ENCODE results near the gene STING1.
"Not testable (repeated sequence)": the region's sequence is repeated elsewhere in the genome, so short reads cannot be mapped to it uniquely, and the experiment has no call there.

The STING1 gene

GRCh38 chr5:139468421-139468931, 14.1 kb downstream of the STING1 start:
- peak; percentile 25 for DNase-seq (ENCODE audit: low spot score)

DNA sequence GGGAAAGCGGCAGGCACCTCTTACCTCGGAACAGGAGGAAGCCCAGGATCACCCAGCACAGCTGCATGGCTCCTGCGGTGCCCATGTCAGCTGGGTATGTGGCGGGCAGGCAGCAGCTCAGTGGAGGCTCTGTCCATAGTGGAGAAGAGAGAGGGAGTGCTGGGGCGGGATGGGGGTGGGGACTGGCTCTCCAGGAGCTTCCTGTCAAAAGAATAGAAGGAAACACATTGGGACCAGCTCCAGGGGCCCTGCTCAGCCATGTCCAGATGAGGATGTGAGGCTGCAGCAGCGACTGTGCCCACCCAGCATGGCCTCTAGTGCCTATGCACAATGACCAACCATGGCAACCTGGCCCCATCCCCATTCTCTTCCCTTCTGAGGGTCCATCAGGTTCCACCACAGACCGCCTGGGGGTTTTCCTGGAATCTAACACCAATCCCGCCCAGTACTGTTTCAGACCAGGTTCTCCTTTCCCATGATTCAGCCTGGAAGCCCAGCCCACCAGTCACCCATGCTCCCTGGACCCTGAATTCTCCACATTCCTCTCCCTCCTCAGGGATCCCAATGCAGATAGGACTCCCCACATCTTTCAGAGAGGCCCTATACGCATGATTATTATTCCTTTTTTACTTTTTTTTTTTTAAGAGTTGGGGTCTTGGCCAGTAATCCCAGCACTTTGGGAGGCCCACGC, 19.8 kb downstream of the STING1 start, which contains the start of gene ECSCR:
Gene ECSCR, minus strand, starts transcription at position 158 of the 691 bp plus-strand sequence. Its CDS starts 73 bp downstream, at position 85.
- no peak for DNase-seq (ENCODE audit: low spot score)

- DNase-seq (ENCODE audit: low spot score): no peak
Measured at GRCh38 chr5:139461698-139462097, 20.9 kb downstream of the STING1 start.

DNA sequence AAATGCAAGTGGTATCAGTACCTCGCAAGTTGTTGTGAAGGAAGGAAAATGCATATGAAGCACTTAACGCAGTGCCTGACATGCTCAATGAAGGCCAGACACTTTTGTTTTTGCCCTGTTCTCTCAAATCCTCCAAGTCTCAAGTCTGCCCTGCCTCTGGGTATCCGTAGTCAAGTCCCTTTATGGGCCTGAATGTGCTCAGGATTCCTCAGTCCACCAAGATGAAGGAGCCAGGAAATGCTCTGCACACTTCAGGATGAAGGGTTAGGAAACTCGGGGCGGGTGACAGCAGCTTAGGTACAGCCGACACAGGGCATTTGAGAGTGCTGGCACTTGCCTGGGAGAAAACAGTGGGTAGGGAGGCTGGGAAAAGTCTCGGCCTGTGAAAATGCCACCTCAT, 21.4 kb downstream of the STING1 start:
- no peak for DNase-seq (ENCODE audit: low spot score)

DNA sequence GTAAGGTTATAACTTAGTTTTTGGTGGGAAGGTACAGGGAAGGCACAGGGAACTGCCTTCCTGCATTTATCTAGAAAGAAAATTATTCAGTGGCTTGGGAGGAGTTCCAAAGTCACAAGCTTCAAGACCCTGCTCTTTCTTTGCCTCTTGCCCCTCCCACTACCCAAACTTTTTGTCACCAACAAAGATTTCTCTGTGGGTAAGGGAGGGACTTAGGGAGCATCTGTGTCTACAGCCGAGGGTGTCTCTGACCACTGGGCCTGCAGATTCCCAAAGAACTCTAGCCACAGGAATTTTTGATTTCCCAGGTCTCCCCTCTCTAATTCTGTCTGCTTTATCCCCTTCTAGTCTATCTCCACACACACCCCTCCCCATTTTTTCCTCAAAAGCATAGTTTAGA, 22.1 kb downstream of the STING1 start:
- no peak for DNase-seq (ENCODE audit: low spot score)

- no peak for DNase-seq (ENCODE audit: low spot score)
Measured at GRCh38 chr5:139459451-139459934, 23.1 kb downstream of the STING1 start.

- no peak for DNase-seq (ENCODE audit: low spot score)
Measured at GRCh38 chr5:139458580-139459407, 23.8 kb downstream of the STING1 start.

GRCh38 chr5:139457653-139458306, 24.8 kb downstream of the STING1 start:
- no peak for DNase-seq (ENCODE audit: low spot score)

DNA sequence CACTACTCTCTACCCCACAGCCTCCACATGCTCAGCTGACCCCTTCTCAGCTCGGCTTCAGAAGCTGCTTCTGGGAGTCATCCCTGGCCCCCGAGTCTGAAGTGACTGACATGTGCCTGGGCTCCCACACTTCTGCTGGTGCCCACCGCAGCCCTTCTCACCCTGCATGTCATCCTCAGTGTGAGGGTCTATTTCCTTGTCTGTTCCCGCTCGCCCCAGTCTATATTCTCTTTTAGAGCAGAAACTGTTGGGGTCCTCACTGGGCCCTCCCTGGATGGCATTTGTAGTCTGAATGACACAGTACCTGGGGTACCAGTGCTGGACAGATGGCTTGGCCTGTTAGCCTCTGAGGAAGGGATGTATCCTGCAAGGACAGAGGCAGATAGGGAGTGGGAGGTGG, 25.3 kb downstream of the STING1 start:
- DNase-seq (ENCODE audit: low spot score): no peak

GRCh38 chr5:139456776-139457175, 25.8 kb downstream of the STING1 start:
- no peak for DNase-seq (ENCODE audit: low spot score)

DNA sequence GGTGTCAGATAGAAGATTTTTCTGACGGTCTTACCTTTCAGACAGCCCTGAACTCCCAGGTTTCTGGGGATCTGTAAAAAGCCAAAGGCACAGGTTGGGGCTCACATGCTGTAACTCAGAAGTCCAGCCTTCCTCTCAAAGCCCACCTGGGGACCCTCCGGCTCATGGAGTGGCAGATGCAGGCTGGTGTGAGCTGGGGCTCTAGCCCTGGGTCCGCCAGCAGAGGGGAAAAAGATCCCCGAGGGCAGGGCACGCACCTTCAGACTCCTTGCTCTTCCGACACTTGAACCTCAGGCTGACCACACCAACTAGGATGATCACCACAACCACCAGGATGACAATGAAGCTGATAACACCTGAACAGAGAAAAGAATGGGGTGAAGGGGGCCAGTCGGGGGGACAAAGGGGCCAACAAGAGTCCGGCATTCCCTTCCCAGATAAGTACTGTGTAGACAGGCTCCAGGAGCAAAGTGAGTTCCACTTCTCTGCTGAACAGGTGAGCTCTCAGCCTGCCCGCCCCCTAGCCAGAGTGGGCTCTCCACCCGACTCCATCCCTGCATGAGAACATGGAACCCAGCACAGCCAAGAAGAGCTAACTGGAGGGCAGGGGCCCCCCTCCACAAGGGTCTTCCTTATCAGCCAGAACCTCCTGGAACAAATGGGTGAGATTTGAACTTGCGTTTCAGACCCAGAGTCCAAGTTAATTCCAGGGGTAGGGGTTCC, 27.8 kb downstream of the STING1 start:
- no peak for DNase-seq (ENCODE audit: low spot score)

GRCh38 chr5:139453683-139454567, 28.6 kb downstream of the STING1 start:
- no peak for DNase-seq (ENCODE audit: low spot score)

DNA sequence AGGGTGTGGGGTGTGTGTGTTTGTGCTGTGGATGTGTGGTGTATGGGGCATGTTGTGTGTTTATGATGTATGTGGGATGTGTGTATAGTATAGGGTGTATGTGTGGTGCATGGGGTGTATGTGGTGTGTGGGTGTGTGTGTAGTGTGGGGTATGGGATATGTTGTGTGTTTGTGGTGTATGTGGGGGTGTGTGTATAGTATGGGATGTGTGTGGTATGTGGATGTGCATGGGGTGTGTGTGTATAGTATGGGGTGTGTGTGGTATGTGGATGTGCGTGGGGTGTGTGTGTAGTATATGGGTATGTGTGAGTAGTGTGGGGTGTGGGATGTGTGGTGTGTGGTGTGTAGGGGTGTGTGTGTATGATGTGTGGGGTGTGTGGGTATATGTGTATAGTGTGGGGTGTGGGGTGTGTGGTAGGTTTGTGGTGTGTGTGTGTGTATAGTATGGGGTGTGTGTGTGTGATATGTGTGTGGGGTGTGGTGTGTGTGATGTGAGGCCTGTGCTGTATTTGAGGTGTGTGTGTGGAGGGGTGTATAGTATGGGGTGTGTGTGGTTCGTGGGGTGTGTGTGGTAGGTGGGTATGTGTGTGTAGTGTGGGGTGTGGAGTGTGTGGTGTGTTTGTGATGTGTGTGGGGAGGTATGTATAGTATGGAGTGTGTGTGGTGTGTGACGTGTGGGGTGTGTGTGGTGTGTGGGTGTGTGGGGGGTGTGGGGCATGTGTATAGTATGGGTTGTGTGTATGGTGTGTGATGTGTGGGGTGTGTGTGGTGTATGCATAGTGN, 30.5 kb downstream of the STING1 start:
- DNase-seq (ENCODE audit: low spot score): no peak

GRCh38 chr5:139451176-139451575, 31.4 kb downstream of the STING1 start:
- no peak for DNase-seq (ENCODE audit: low spot score)

DNA sequence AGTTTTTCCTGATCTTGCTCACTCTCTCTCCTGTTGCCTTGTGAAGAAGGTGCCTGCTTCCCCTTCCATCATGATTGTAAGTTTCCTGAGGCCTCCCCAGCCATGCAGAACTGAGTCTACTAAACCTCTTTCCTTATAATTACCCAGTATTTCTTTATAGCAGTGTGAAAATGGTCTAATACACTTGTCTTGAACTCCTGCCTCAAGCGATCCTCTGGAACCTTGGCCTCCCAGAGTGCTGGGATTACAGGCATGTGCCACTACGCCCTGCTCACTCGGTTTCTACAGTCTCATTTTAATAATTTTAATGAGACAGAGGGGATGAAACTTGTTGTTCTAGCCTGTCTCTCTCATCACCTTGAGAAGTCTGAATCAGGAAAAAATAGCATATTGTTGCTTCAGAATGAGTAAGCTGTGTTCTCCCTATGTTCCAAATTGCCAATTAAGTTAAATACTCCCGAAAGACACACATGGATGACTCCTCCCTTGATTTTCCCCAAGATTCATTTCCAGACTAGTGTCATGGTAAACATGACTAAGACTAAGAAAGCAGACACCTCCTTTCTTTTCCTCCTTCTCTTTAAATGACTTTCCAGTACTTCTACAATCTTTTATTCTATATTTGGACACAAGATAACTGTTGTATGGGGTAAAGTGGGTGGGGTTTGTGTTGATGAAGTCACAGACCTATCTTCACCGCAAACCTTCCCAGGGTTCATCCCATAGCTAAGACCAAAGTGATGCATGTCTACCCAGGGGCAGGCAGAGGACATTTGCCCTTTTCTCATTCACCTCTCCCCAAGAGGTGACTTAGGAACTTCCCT, 35.4 kb downstream of the STING1 start:
- DNase-seq (ENCODE audit: low spot score): no peak

DNA sequence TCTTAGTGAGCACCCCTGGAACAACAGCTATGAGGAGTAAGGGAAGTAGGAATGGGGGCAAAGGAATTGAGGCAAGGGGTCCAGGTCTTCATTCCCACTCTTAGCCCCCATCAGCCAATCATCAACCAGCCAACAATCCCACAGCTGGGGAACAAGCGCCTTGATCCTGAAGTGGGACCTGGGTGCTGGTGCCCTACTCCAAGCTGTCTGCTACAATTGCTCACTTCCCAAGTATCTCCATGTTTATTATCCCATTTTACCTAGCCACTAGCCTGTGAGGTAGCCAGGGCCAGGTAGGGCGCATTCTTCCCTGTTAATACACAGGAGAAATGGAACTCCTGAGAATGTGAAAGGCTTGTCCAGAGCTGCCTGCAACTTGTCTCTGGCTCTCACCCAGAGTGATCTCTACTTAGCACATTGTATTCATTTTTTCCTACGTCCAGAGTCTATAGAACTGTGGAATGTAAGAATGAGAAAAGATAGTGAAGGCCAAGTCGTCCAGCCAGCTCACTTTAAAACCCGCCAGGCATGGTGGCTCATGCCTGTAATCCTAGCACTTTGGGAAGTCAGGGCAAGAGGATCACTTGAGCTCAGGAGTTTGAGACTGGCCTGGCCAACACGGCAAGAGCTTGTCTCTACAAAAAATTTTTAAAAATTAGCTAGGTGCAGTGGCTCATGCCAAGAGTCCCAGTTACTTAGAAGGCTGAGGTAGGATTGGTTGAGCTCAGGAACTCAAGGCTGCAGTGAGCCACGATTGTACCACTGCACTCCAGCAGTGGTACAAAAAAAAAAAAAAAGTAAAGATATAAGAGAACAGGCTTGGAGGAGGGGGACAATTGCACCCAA, 37.0 kb downstream of the STING1 start:
- DNase-seq (ENCODE audit: low spot score): no peak

- no peak for DNase-seq (ENCODE audit: low spot score)
Measured at GRCh38 chr5:139443831-139444453, 38.6 kb downstream of the STING1 start.

- DNase-seq (ENCODE audit: low spot score): not testable (repeated sequence)
Measured at GRCh38 chr5:139440416-139440815, 42.1 kb downstream of the STING1 start.

Data from cerebellar cortex (tissue), 1 donor.